Neutrophil (primary cell): Measurements from ENCODE around the gene NSRP1.

Experiments
- H3K27ac ChIP-seq: fragments of 200-600 bp; sonication (generic); 2 replicates; pipeline ENCODE4 v1.5.1; 2016; ENCODE audit warnings: mild to moderate bottlenecking, moderate library complexity
- H3K27me3 ChIP-seq: fragments of 200-600 bp; sonication (generic); 2 replicates; pipeline ENCODE4 v1.6.0; 2016; ENCODE audit warnings: mild to moderate bottlenecking
- H3K36me3 ChIP-seq: fragments of 200-600 bp; sonication (generic); 2 replicates; pipeline ENCODE4 v1.5.1; 2017
- H3K4me1 ChIP-seq, 2 experiments: fragments of 200-600 bp in 1 of 2; sonication (generic) in 1 of 2; 1 replicate in 1 of 2; 2 replicates in 1 of 2; pipeline versions ENCODE4 v1.5.1 to v1.6.1; 2013 to 2016; ENCODE audit warnings: low read depth in 1 of 2, low read length in 1 of 2, mild to moderate bottlenecking in 1 of 2, moderate library complexity in 1 of 2; ENCODE audit not compliant: control insufficient read depth in 1 of 2, insufficient read depth in 1 of 2
- H3K4me3 ChIP-seq, 2 experiments: fragments of 200-600 bp in 1 of 2; sonication (generic) in 1 of 2; 1 replicate in 1 of 2; 2 replicates in 1 of 2; pipeline ENCODE4 v1.5.1; 2013 to 2016; ENCODE audit warnings: low read depth in 1 of 2, low read length in 1 of 2, mild to moderate bottlenecking in 1 of 2, moderate library complexity in 1 of 2
- H3K9me3 ChIP-seq: fragments of 200-600 bp; sonication (generic); 2 replicates; pipeline ENCODE4 v1.5.1; 2016
- TF ChIP-seq, protein P1 (sequence below): fragments of 200-600 bp; sonication (generic); IDR thresholded peaks from 2 replicates; pipeline ENCODE4 v1.5.1; 2016; ENCODE audit warnings: antibody characterized with exemption

Gene NSRP1

DNA sequence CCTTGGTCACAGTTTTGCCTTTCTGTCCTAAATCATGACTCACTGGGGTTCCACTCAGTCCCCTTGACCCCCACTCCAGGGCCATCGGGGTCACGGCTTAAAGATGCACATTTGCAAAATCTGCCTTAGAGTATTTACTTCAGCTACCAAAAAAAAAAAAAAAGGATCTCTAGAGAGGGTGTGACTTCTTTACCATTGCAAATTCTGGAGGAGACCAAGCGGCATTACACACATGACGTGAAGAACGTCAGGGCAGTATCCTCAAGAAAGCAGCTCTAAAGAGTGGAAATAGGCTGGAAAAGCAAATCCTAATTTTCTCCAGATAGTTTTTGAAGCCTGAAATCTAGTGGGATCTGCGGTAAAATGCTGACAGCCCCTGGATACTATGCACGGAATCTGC, 93.3 kb downstream of the NSRP1 start:
- Histone ChIP-seq H3K27ac (no peak overlapping the region), H3K4me3 (no peak overlapping the region), H3K9me3 (no peaks in the 10 kb centered on the region), H3K4me1 (no peaks in the 10 kb centered on the region), H3K36me3 (no peaks in the 10 kb centered on the region), H3K27me3 (peaks cover 19% of the 10 kb centered on the region)
- TF ChIP-seq, protein P1, sequence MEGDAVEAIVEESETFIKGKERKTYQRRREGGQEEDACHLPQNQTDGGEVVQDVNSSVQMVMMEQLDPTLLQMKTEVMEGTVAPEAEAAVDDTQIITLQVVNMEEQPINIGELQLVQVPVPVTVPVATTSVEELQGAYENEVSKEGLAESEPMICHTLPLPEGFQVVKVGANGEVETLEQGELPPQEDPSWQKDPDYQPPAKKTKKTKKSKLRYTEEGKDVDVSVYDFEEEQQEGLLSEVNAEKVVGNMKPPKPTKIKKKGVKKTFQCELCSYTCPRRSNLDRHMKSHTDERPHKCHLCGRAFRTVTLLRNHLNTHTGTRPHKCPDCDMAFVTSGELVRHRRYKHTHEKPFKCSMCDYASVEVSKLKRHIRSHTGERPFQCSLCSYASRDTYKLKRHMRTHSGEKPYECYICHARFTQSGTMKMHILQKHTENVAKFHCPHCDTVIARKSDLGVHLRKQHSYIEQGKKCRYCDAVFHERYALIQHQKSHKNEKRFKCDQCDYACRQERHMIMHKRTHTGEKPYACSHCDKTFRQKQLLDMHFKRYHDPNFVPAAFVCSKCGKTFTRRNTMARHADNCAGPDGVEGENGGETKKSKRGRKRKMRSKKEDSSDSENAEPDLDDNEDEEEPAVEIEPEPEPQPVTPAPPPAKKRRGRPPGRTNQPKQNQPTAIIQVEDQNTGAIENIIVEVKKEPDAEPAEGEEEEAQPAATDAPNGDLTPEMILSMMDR, result no peak

DNA sequence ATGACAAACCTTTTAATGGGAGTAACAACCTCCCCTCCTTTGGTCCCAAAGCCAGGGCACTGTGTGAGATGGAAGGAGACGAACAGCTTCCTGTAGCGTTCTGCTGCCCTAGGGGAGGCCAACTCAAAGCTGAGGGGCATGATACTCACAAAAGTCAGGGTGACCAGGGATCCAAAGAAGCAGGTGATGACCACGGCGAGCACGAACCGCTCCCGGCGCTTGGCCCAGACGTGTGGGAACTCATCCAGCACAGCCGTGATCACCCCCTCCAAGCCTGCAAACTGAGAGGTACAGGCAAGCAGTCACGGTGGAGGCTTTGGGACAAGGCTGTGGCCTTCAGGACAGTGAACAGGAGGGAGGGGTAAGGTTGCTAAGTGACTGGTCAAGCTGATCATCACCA, 93.8 kb downstream of the NSRP1 start:
- H3K4me1 ChIP-seq, result no peaks in the 10 kb centered on the region
- H3K27me3 ChIP-seq, result peaks cover 19% of the 10 kb centered on the region
- H3K36me3 ChIP-seq, result no peaks in the 10 kb centered on the region
- H3K27ac ChIP-seq, result no peak overlapping the region
- H3K4me3 ChIP-seq, result no peak overlapping the region
- TF ChIP-seq, protein P1, result no peak
- no peaks in the 10 kb centered on the region for H3K9me3 ChIP-seq

DNA sequence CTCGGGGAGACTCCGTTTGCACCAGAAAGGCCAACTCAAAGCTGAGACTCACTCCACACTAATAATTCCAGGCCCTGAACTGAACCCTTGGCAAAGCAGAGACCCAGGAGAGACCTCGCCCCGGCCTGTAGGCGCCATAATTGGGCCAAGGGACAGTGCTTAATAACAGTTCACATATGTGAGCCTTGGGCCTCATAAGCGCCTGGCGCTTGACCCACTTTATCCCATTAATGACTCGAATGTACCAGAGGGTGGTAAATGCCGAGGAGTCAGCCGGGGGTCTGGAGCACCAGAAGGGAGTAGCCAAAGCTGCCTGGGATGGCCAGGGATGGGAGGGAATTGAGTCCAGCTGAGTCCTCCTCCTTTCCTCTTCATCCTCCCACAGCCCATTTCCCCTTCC, 94.3 kb downstream of the NSRP1 start:
- TF ChIP-seq, protein P1, result no peak
- Histone ChIP-seq H3K27ac (no peak overlapping the region), H3K4me3 (no peak overlapping the region), H3K27me3 (peaks cover 19% of the 10 kb centered on the region), H3K36me3 (no peaks in the 10 kb centered on the region), H3K9me3 (no peaks in the 10 kb centered on the region), H3K4me1 (no peaks in the 10 kb centered on the region)

DNA sequence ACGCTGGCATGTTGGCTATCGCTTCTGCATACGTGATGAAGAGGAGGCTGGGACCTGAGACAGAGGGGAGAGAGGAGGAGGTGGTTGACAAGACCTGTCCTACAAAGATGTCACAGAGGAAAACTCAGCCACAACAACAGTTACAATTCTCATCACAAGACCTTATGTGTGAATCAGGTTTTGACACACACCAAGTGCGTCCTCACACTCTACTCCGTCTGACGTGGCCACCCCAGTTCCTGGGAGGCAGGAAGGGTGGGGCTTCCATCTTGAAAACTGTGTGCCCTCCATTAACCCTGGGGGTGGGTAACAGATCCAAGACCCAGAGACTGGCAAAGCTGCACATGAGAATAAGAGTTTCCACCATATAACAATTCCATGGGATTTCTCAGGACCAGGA, 94.8 kb downstream of the NSRP1 start:
- TF ChIP-seq, protein P1, result no peak
- Histone ChIP-seq H3K4me1 (no peaks in the 10 kb centered on the region), H3K27ac (no peak overlapping the region)

DNA sequence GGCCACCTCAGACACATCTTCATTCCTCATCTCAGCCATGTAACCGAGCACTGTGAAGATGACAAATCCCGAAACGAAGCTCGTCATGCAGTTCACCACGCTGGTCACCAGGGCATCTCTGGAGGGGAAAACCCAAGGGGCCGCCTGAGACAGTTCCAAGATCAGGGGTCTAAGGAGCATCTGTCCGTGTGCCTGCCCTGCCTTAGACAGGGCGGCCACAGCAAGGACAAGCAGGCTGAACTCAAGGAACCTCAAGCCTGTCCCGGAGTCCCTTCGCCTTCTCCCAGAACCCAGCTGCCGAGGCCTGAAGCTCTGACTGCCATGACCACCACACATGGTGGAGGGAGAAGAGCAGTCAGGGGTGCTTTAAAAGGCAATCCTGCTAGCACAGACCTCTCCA, 96.1 kb downstream of the NSRP1 start:
- H3K36me3 ChIP-seq, result no peaks in the 10 kb centered on the region
- no peak overlapping the region for H3K27ac ChIP-seq
- H3K27me3 ChIP-seq, result peaks cover 15% of the 10 kb centered on the region
- TF ChIP-seq, protein P1, result no peak
- H3K4me3 ChIP-seq, result no peak overlapping the region
- no peaks in the 10 kb centered on the region for H3K9me3 ChIP-seq
- no peaks in the 10 kb centered on the region for H3K4me1 ChIP-seq

More for the DNA sequence above, 94.8 kb downstream of the NSRP1 start:
- no peaks in the 10 kb centered on the region for H3K36me3 ChIP-seq
- no peaks in the 10 kb centered on the region for H3K9me3 ChIP-seq
- H3K27me3 ChIP-seq, result peaks cover 19% of the 10 kb centered on the region
- H3K4me3 ChIP-seq, result no peak overlapping the region

DNA sequence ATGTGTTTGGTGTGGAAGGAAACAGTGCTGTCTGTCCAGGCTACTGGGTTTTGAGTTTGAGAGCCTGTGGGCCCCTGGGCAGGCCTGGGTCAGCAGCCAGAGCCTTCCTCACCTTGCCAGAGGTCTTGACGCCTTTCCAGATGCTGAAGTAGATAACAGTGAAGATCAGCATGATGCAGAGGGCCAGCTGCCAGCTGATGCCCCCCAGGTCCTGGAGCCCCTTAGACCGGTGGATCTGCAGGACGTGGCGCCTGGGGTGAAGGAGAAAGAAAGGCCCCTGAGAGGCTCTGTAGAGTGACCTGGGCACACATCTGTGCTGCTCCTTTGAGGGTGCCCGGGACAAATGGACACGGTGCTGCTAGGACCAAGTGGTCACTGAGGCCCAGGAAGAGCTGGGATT, 100.4 kb downstream of the NSRP1 start:
- Histone ChIP-seq H3K27me3 (no peaks in the 10 kb centered on the region), H3K9me3 (no peaks in the 10 kb centered on the region), H3K4me1 (no peaks in the 10 kb centered on the region), H3K27ac (no peak overlapping the region), H3K36me3 (no peaks in the 10 kb centered on the region), H3K4me3 (no peak overlapping the region)
- TF ChIP-seq, protein P1, result no peak
